Adrenal gland (tissue), 12 donors: ENCODE results near the gene SPAG8. TPM values are rescaled to one million over a fixed set of nuclear protein-coding genes. Genes with fewer than 3 reads are reported as not detected.

Experiments
- DNase-seq, 7 donors: peaks; one replicate each; pipeline ENCODE4 v3.0.0-alpha.2; 2019 to 2020
- H3K27ac ChIP-seq, 5 donors: fragments of 200-600 bp; sonication (generic) in 4 of 5; 1 replicate in 3 of 5; 2 replicates in 2 of 5; pipeline versions ENCODE4 v1.5.1 to v1.8.0; 2016 to 2020; ENCODE audit warnings: mild to moderate bottlenecking in 1 of 5
- H3K27me3 ChIP-seq: fragments of 200-600 bp; 2 replicates; pipeline ENCODE4 v1.8.0; 2021
- H3K36me3 ChIP-seq, 2 donors: fragments of 200-600 bp; replicated peaks in 1 of 2; 1 replicate in 1 of 2; 2 replicates in 1 of 2; pipeline versions ENCODE4 v1.5.1 to v1.8.0; 2018 to 2022
- H3K4me1 ChIP-seq, 2 donors: fragments of 200-600 bp; replicated peaks in 1 of 2; 1 replicate in 1 of 2; 2 replicates in 1 of 2; pipeline versions ENCODE4 v1.5.1 to v1.8.0; 2018 to 2021
- H3K4me3 ChIP-seq, 4 donors: fragments of 200-600 bp; sonication (generic) in 3 of 4; one replicate each; pipeline ENCODE4 v1.5.1; 2016 to 2018
- H3K9me3 ChIP-seq, 3 donors: fragments of 200-600 bp; sonication (generic) in 1 of 3; replicated peaks in 1 of 3; 1 replicate in 2 of 3; 2 replicates in 1 of 3; pipeline versions ENCODE4 v1.5.1 to v1.8.0; 2016 to 2021
- POLR2A ChIP-seq, 2 donors: fragments of 450-650 bp; IDR thresholded peaks; one replicate each; pipeline ENCODE4 v1.6.1; 2017; ENCODE audit warnings: antibody characterized with exemption in 2 of 2, mild to moderate bottlenecking in 2 of 2, moderate library complexity in 1 of 2
- WGBS, 4 donors: extraction: QIAGEN DNeasy Blood & Tissue Kit in 2 of 4; methylation state at CpG; one replicate each; pipeline versions ENCODE4 v1.1.5 to v1.1.7; 2013 to 2017; 5-methylcytosine and 5-hydroxymethylcytosine counted together
- intact Hi-C, 2 donors: fragments of 100-400 bp; cut with DNase I; formaldehyde crosslinking; loops; one replicate each; pipeline versions ENCODE4 v1.14.1 to v1.15.0; 2022 to 2023
- polyA plus RNA-seq, 3 donors: library from polyadenylated mRNA; stranded (reverse); fragments of 200-250 nt in 2 of 3; fragments of 350-450 nt in 1 of 3; fragmentation: Illumina TruSeq in 1 of 3; extraction: RNeasy Lipid Tissue Mini Kit (QIAGEN cat#74804) in 1 of 3; gene quantifications; one replicate each; pipeline ENCODE4 v1.2.3, GENCODE V29; 2013 to 2014
- small RNA-seq, 2 donors: library from RNA; depleted of rRNA; stranded (forward); fragments of <200 nt; gene quantifications; one replicate each; pipeline ENCODE3, GENCODE V24; 2016
- total RNA-seq, 9 donors: library from RNA; depleted of rRNA in 4 of 9; stranded (reverse); fragments of >200 nt in 4 of 9; fragments of 120-200 nt in 1 of 9; fragmentation: NEBNext Ultra II Directional in 1 of 9; extraction: Animal tissue kit (Norgen Biotek cat#: 25700) in 1 of 9; gene quantifications; one replicate each; pipeline versions ENCODE4 v1.1.0 to v1.2.4, GENCODE V29; 2013 to 2023
- TF ChIP-seq, protein P1 (sequence below), 6 experiments: fragments of 450-650 bp in 4 of 6; fragments of 200-600 bp in 2 of 6; sonication (generic) in 1 of 6; IDR thresholded peaks; 1 replicate in 5 of 6; 2 replicates in 1 of 6; pipeline versions ENCODE4 v1.5.1 to v1.8.0; 2016 to 2021; ENCODE audit warnings: antibody characterized with exemption in 6 of 6, mild to moderate bottlenecking in 2 of 6, moderate library complexity in 1 of 6
- donor health status: healthy with polysubstance abuse.
- donor health status: Bipolar disorder and iron deficiency.
- donor health status: DM: yes; HTN: yes; CAD: no.
- donor health status: DM: no; HTN: no; CAD: no.
- donor health status: DM: no; HTN: no; CAD: no.
- donor health status: DM: yes; HTN: yes; CAD: no.

The SPAG8 gene
- total and polyA plus RNA-seq, 12 donors, result 0.98 to 9.2 (median 2.7) TPM

- Histone ChIP-seq H3K27ac (no peak overlapping the region), H3K9me3 (no peaks in the 10 kb centered on the region), H3K4me3 (no peak overlapping the region), H3K27me3 (no peaks in the 10 kb centered on the region), H3K36me3 (no peaks in the 10 kb centered on the region), H3K4me1 (peaks cover 0 to 2% of the 10 kb centered on the region in 2 donors)
- TF ChIP-seq, protein P1, sequence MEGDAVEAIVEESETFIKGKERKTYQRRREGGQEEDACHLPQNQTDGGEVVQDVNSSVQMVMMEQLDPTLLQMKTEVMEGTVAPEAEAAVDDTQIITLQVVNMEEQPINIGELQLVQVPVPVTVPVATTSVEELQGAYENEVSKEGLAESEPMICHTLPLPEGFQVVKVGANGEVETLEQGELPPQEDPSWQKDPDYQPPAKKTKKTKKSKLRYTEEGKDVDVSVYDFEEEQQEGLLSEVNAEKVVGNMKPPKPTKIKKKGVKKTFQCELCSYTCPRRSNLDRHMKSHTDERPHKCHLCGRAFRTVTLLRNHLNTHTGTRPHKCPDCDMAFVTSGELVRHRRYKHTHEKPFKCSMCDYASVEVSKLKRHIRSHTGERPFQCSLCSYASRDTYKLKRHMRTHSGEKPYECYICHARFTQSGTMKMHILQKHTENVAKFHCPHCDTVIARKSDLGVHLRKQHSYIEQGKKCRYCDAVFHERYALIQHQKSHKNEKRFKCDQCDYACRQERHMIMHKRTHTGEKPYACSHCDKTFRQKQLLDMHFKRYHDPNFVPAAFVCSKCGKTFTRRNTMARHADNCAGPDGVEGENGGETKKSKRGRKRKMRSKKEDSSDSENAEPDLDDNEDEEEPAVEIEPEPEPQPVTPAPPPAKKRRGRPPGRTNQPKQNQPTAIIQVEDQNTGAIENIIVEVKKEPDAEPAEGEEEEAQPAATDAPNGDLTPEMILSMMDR (IDR thresholded peaks at IDR 0.05), result no peak
- TF ChIP-seq POLR2A (IDR thresholded peaks at IDR 0.05), result no peak
- intact Hi-C loops, result no loop called here
- WGBS, 4 donors, result 93 to 100% (median 95%) methylated on average over 1 of the region's 1 CpG
- no peak for DNase-seq
These were observed 48.3 kb downstream of the SPAG8 start for GRCh38 chr9:35763803-35764202.

GRCh38 chr9:35763181-35763580, 48.9 kb downstream of the SPAG8 start:
- DNase-seq, result no peak
- H3K4me1 ChIP-seq, result peaks cover 0 to 8% of the 10 kb centered on the region in 2 donors
- no peak for TF ChIP-seq POLR2A (IDR thresholded peaks at IDR 0.05)
- TF ChIP-seq, protein P1 (IDR thresholded peaks at IDR 0.05), result no peak
- H3K27ac ChIP-seq, result no peak overlapping the region
- H3K9me3 ChIP-seq, result no peaks in the 10 kb centered on the region
- H3K4me3 ChIP-seq, result no peak overlapping the region
- WGBS, 4 donors, result 86 to 92% (median 89%) methylated on average over 2 of the region's 2 CpGs
- no peaks in the 10 kb centered on the region for H3K36me3 ChIP-seq
- intact Hi-C loops, result no loop called here
- H3K27me3 ChIP-seq, result no peaks in the 10 kb centered on the region

DNA sequence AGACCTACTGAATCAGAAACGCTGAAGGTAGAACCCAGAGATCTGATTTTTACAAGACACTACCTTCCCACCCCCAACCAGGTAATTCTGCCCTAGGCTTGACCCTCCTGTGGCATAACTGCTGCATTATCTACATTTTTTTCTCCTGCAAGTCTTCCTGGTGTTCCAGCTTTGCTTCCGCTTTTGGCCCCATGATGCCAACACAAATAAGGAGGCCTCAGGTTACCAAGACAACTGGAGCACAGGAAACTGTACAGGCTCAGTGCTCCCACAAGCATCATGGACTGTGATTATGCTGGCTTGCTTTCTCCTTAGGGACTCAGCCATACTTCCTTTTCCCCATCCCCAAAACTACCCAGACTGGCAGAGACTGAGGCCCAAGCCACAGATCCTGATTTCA, 51.4 kb downstream of the SPAG8 start:
- Histone ChIP-seq H3K36me3 (no peaks in the 10 kb centered on the region), H3K4me1 (peaks cover 12 to 28% of the 10 kb centered on the region in 2 donors), H3K27me3 (no peaks in the 10 kb centered on the region), H3K27ac (no peak overlapping the region), H3K9me3 (no peaks in the 10 kb centered on the region), H3K4me3 (no peak overlapping the region)
- TF ChIP-seq, protein P1 (IDR thresholded peaks at IDR 0.05), result no peak
- no peak for TF ChIP-seq POLR2A (IDR thresholded peaks at IDR 0.05)
- intact Hi-C loops, result no loop called here
- DNase-seq, result no peak
- WGBS, 4 donors, result 41 to 80% (median 66%) methylated on average over 2 of the region's 2 CpGs

- Histone ChIP-seq H3K27me3 (no peaks in the 10 kb centered on the region), H3K27ac (no peak overlapping the region), H3K36me3 (no peaks in the 10 kb centered on the region), H3K4me1 (peaks cover 12 to 28% of the 10 kb centered on the region in 2 donors), H3K9me3 (no peaks in the 10 kb centered on the region), H3K4me3 (no peak overlapping the region)
- no peak for DNase-seq
- 93 to 99% (median 96%) methylated on average over 4 of the region's 4 CpGs for WGBS, 4 donors
- TF ChIP-seq POLR2A (IDR thresholded peaks at IDR 0.05), result no peak
- TF ChIP-seq, protein P1 (IDR thresholded peaks at IDR 0.05), result no peak
- intact Hi-C loops, result no loop called here
These were observed 52.3 kb downstream of the SPAG8 start for GRCh38 chr9:35759795-35760194.

Small RNA genes lying within 50 kb of the gene (small RNA-seq; reads per million reads assigned to genes)
- gene HINT2, result 0 to 0.36 reads per million in 2 donors

Other genes with a start within 250 kb of the SPAG8 start
- 100 to 1,000 TPM in 1 of 9 donors, 10 to 100 TPM in 8; 25.9 to 189 (median 56.5) TPM for gene TESK1, start 207.0 kb downstream of the SPAG8 start, total RNA-seq
- 100 to 1,000 TPM in 2 of 3 donors, 10 to 100 TPM in 1; 68.6 to 159 (median 152) TPM for gene TESK1, start 207.0 kb downstream of the SPAG8 start, polyA plus RNA-seq
- 1 to 10 TPM in 8 of 9 donors, under 1 TPM in 1; 0.69 to 8.0 (median 3.9) TPM for gene CD72, start 193.8 kb downstream of the SPAG8 start, total RNA-seq
- 10 to 100 TPM in 1 of 3 donors, 1 to 10 TPM in 2; 1.3 to 18.5 (median 7.4) TPM for gene CD72, start 193.8 kb downstream of the SPAG8 start, polyA plus RNA-seq
- 1 to 10 TPM in 4 of 9 donors, under 1 TPM in 4, not detected in 1; 0.06 to 2.1 (median 0.86) TPM for gene SIT1, start 161.3 kb downstream of the SPAG8 start, total RNA-seq
- 1 to 10 TPM in 1 of 3 donors, under 1 TPM in 1, not detected in 1; 0.37 to 1.0 TPM for gene SIT1, start 161.3 kb downstream of the SPAG8 start, polyA plus RNA-seq
- gene RMRP, start 154.2 kb downstream of the SPAG8 start, total RNA-seq, result over 10,000 TPM in 5 of 9 donors, 1,000 to 10,000 TPM in 3, 100 to 1,000 TPM in 1; 885 to 23,366 (median 10,611) TPM
- gene RMRP, start 154.2 kb downstream of the SPAG8 start, polyA plus RNA-seq, result 1,000 to 10,000 TPM in 2 of 3 donors, not detected in 1; 1,807 to 2,186 TPM
- 10 to 100 TPM; 27.9 to 55.0 (median 39.6) TPM for gene CCDC107, start 154.0 kb downstream of the SPAG8 start, total RNA-seq
- 100 to 1,000 TPM in 2 of 3 donors, 10 to 100 TPM in 1; 53.6 to 198 (median 169) TPM for gene CCDC107, start 154.0 kb downstream of the SPAG8 start, polyA plus RNA-seq
- 10 to 100 TPM in 1 of 9 donors, 1 to 10 TPM in 3, under 1 TPM in 5; 0.42 to 18.4 (median 0.96) TPM for gene ARHGEF39, start 147.1 kb downstream of the SPAG8 start, total RNA-seq
- 1 to 10 TPM; 1.2 to 4.0 (median 1.5) TPM for gene ARHGEF39, start 147.1 kb downstream of the SPAG8 start, polyA plus RNA-seq
- 10 to 100 TPM in 1 of 9 donors, 1 to 10 TPM in 5, under 1 TPM in 3; 0.28 to 13.7 (median 2.0) TPM for gene CA9, start 138.3 kb downstream of the SPAG8 start, total RNA-seq
- gene CA9, start 138.3 kb downstream of the SPAG8 start, polyA plus RNA-seq, result 1 to 10 TPM in 2 of 3 donors, under 1 TPM in 1; 0.31 to 1.4 (median 1.3) TPM
- 100 to 1,000 TPM; 188 to 654 (median 368) TPM for gene TPM2, start 122.3 kb downstream of the SPAG8 start, total RNA-seq
- gene TPM2, start 122.3 kb downstream of the SPAG8 start, polyA plus RNA-seq, result 1,000 to 10,000 TPM in 2 of 3 donors, 100 to 1,000 TPM in 1; 462 to 1,472 (median 1,350) TPM
- 100 to 1,000 TPM; 157 to 565 (median 372) TPM for gene TLN1, start 80.1 kb downstream of the SPAG8 start, total RNA-seq
- gene TLN1, start 80.1 kb downstream of the SPAG8 start, polyA plus RNA-seq, result 100 to 1,000 TPM; 165 to 232 (median 178) TPM
- gene CREB3, start 79.6 kb downstream of the SPAG8 start, total RNA-seq, result 100 to 1,000 TPM in 1 of 9 donors, 10 to 100 TPM in 8; 47.0 to 142 (median 60.3) TPM
- gene CREB3, start 79.6 kb downstream of the SPAG8 start, polyA plus RNA-seq, result 100 to 1,000 TPM in 1 of 3 donors, 10 to 100 TPM in 2; 47.6 to 113 (median 52.0) TPM
- gene GBA2, start 63.0 kb downstream of the SPAG8 start, total RNA-seq, result 10 to 100 TPM; 28.5 to 74.5 (median 52.4) TPM
- gene GBA2, start 63.0 kb downstream of the SPAG8 start, polyA plus RNA-seq, result 10 to 100 TPM; 42.4 to 84.8 (median 79.0) TPM
- 10 to 100 TPM; 17.1 to 41.2 (median 23.3) TPM for gene RGP1, start 63.0 kb downstream of the SPAG8 start, total RNA-seq
- 10 to 100 TPM in 2 of 3 donors, 1 to 10 TPM in 1; 6.4 to 24.7 (median 13.5) TPM for gene RGP1, start 63.0 kb downstream of the SPAG8 start, polyA plus RNA-seq
- gene MSMP, start 58.0 kb downstream of the SPAG8 start, total RNA-seq, result 1 to 10 TPM in 2 of 9 donors, not detected in 7; 1.1 to 2.0 TPM
- gene MSMP, start 58.0 kb downstream of the SPAG8 start, polyA plus RNA-seq, result 1 to 10 TPM in 1 of 3 donors, under 1 TPM in 1, not detected in 1; 0.56 to 1.3 TPM
- gene NPR2, start 20.7 kb downstream of the SPAG8 start, total RNA-seq, result 10 to 100 TPM in 8 of 9 donors, 1 to 10 TPM in 1; 5.6 to 69.9 (median 21.5) TPM
- gene NPR2, start 20.7 kb downstream of the SPAG8 start, polyA plus RNA-seq, result 10 to 100 TPM; 13.5 to 46.4 (median 39.0) TPM
- gene HINT2, start 2.8 kb upstream of the SPAG8 start, total RNA-seq, result 10 to 100 TPM; 27.6 to 99.6 (median 78.7) TPM
- 100 to 1,000 TPM in 2 of 3 donors, 10 to 100 TPM in 1; 83.5 to 199 (median 119) TPM for gene HINT2, start 2.8 kb upstream of the SPAG8 start, polyA plus RNA-seq
- under 1 TPM in 1 of 9 donors, not detected in 8; 0.22 TPM for gene FAM221B, start 16.5 kb upstream of the SPAG8 start, total RNA-seq
- gene FAM221B, start 16.5 kb upstream of the SPAG8 start, polyA plus RNA-seq, result under 1 TPM in 2 of 3 donors, not detected in 1; 0.07 to 0.16 TPM
- gene TMEM8B, start 17.0 kb upstream of the SPAG8 start, total RNA-seq, result 10 to 100 TPM in 7 of 9 donors, 1 to 10 TPM in 2; 5.5 to 43.6 (median 17.5) TPM
- gene TMEM8B, start 17.0 kb upstream of the SPAG8 start, polyA plus RNA-seq, result 10 to 100 TPM; 13.3 to 33.3 (median 23.2) TPM
- gene OR13J1, start 58.1 kb upstream of the SPAG8 start, total RNA-seq, result not detected
- not detected for gene OR13J1, start 58.1 kb upstream of the SPAG8 start, polyA plus RNA-seq
- 1 to 10 TPM in 5 of 9 donors, under 1 TPM in 2, not detected in 2; 0.35 to 5.9 (median 1.9) TPM for gene HRCT1, start 93.9 kb upstream of the SPAG8 start, total RNA-seq
- gene HRCT1, start 93.9 kb upstream of the SPAG8 start, polyA plus RNA-seq, result 1 to 10 TPM in 2 of 3 donors, not detected in 1; 1.1 to 1.5 TPM
- 1 to 10 TPM in 7 of 9 donors, under 1 TPM in 2; 0.54 to 3.6 (median 2.0) TPM for gene SPAAR, start 97.2 kb upstream of the SPAG8 start, total RNA-seq
- gene SPAAR, start 97.2 kb upstream of the SPAG8 start, polyA plus RNA-seq, result 1 to 10 TPM; 2.0 to 3.3 (median 2.6) TPM
- gene OR2S2, start 145.9 kb upstream of the SPAG8 start, total RNA-seq, result not detected
- not detected for gene OR2S2, start 145.9 kb upstream of the SPAG8 start, polyA plus RNA-seq
- 10 to 100 TPM in 5 of 9 donors, 1 to 10 TPM in 4; 6.7 to 15.8 (median 11.0) TPM for gene RECK, start 224.7 kb upstream of the SPAG8 start, total RNA-seq
- gene RECK, start 224.7 kb upstream of the SPAG8 start, polyA plus RNA-seq, result 1 to 10 TPM; 4.1 to 9.4 (median 5.8) TPM